Activated CD8-positive, alpha-beta memory T cell treated with anti-CD3 and anti-CD28 coated beads for 48 hours (primary cell): ENCODE results near the gene PTGER2.

ENCODE experiments used
- DNase-seq, 3 experiments: peaks; one replicate each; pipeline ENCODE4 v3.0.0-alpha.2; 2020; ENCODE audit warnings: low read depth in 2 of 3, low spot score in 2 of 3

Gene PTGER2

DNA sequence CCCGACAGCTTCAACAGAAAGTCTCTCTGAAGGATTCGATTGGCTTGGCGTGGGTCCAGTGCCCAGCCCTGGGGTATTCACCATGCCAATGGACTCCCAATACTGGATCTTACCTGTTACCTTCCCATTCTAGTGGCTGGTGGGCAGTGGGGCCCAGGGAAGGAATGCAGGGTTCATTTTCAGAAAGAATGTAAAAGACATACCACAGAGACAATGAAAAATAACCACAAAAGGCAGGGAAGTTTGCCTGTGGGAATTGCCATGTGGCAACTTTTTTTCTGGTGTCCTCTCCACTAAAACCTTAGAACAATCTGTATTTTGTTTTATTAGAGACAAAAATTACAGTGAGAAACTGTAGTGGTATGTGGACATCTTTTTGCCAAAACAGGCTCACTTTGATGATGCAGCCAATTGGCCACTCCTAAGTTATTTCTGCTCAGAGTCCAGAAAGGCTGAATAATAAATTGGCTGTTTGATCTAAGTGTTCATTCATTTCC, 55.2 kb downstream of the PTGER2 start:
- DNase-seq = no peak

DNA sequence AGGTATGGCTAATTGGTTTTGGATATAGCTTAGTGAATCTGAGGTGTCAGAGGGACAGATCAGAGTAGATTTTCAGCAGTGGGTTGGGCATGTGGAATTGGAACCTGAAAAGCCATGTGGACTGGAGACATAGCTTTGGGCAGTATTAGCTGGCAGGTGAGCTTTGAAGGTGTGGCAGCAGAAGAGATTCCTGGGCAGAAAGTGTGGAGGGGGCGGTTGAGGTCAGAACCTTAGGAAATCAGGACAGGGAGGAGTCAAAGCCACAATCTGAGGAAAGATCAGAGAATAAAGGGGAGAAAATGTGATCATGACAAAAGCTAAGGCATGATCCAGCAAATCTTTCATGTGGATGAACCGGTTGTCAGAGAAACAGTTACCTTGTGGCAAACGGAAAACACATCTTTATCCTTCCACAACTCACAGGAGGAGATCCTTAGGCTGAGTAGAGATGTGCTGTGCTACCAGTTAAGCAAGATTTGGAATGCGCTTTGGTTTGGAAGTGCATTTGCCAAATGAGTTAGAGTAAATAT, 56.4 kb downstream of the PTGER2 start:
- DNase-seq = no peak

DNA sequence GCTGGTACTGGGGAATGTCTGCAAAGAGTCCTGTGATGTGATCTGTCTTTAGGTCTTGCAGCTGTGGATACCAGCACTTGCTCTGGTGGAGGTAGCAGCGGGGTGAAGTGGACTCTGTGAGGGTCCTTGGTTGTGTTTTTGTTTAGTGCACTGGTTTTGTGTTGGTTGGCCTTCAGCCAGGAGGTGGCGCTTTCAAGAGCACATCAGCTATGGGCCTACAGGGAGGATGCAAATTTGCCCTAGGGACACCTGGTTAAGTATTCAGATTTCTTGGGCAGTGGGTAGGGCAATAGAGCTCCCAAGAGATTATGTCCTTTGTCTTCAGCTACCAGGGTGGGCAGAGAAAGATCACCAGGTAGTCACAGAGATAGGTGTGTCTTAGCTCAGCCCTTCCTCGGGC, 63.8 kb downstream of the PTGER2 start:
- DNase-seq = no peak
